ENCODE data around the gene GDI2.

GRCh38 chr10:5831446-5831782 is 18.2 kb upstream of the GDI2 start:
- TF ChIP-seq, protein P1, sequence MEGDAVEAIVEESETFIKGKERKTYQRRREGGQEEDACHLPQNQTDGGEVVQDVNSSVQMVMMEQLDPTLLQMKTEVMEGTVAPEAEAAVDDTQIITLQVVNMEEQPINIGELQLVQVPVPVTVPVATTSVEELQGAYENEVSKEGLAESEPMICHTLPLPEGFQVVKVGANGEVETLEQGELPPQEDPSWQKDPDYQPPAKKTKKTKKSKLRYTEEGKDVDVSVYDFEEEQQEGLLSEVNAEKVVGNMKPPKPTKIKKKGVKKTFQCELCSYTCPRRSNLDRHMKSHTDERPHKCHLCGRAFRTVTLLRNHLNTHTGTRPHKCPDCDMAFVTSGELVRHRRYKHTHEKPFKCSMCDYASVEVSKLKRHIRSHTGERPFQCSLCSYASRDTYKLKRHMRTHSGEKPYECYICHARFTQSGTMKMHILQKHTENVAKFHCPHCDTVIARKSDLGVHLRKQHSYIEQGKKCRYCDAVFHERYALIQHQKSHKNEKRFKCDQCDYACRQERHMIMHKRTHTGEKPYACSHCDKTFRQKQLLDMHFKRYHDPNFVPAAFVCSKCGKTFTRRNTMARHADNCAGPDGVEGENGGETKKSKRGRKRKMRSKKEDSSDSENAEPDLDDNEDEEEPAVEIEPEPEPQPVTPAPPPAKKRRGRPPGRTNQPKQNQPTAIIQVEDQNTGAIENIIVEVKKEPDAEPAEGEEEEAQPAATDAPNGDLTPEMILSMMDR (conservative IDR thresholded peaks at IDR 0.05) = no peak
- no peak for TF ChIP-seq ZFX (IDR thresholded peaks at IDR 0.05)

Measured in C4-2B (cell line).